Activated T-cell treated with anti-CD3 and anti-CD28 coated beads for 4 hours (primary cell): ENCODE results near the gene PALS2.

Experiments
- DNase-seq: peaks from one replicate; pipeline ENCODE4 v3.0.0-alpha.2; 2020

The PALS2 gene

GRCh38 chr7:24572997-24573553 lies at the start of gene PALS2:
Gene PALS2, plus strand, starts transcription at chr7:24573452. Its CDS starts 50,216 bp downstream, at chr7:24623668.
- peak; percentile 72 for DNase-seq

- DNase-seq, result no peak
Observed at GRCh38 chr7:24531255-24531654, 42.0 kb upstream of the PALS2 start.

- no peak for DNase-seq
Observed at GRCh38 chr7:24536682-24537081, 36.6 kb upstream of the PALS2 start.

- DNase-seq, result no peak
Observed at GRCh38 chr7:24540956-24541355, 32.3 kb upstream of the PALS2 start.

- no peak for DNase-seq
Observed at GRCh38 chr7:24545215-24545614, 28.0 kb upstream of the PALS2 start.

GRCh38 chr7:24548390-24548789 lies 24.9 kb upstream of the PALS2 start:
- DNase-seq, result no peak

GRCh38 chr7:24549991-24550390 lies 23.3 kb upstream of the PALS2 start:
- no peak for DNase-seq

- no peak for DNase-seq
Observed at GRCh38 chr7:24555184-24555583, 18.1 kb upstream of the PALS2 start.

- DNase-seq, result no peak
Observed at GRCh38 chr7:24555719-24556118, 17.5 kb upstream of the PALS2 start.

GRCh38 chr7:24560772-24561171 lies 12.5 kb upstream of the PALS2 start:
- no peak for DNase-seq

- no peak for DNase-seq
Observed at GRCh38 chr7:24566274-24566673, 7.0 kb upstream of the PALS2 start.

GRCh38 chr7:24570983-24571382 lies 2.3 kb upstream of the PALS2 start:
- DNase-seq, result no peak

- DNase-seq, result no peak
Observed at GRCh38 chr7:24572016-24572392, 1.2 kb upstream of the PALS2 start.

- peak; percentile 3 for DNase-seq
Observed at GRCh38 chr7:24572393-24572996, 757 bp upstream of the PALS2 start.

- DNase-seq, result peak; percentile 25
Observed at GRCh38 chr7:24573554-24574338, 494 bp downstream of the PALS2 start.

GRCh38 chr7:24574386-24574785 lies 1.1 kb downstream of the PALS2 start:
- DNase-seq, result no peak

GRCh38 chr7:24574950-24575349 lies 1.7 kb downstream of the PALS2 start:
- DNase-seq, result no peak

- DNase-seq, result no peak
Observed at GRCh38 chr7:24576171-24577025, 3.1 kb downstream of the PALS2 start.

GRCh38 chr7:24578052-24578451 lies 4.8 kb downstream of the PALS2 start:
- no peak for DNase-seq

- DNase-seq, result no peak
Observed at GRCh38 chr7:24580283-24580946, 7.2 kb downstream of the PALS2 start.

- no peak for DNase-seq
Observed at GRCh38 chr7:24582166-24582565, 8.9 kb downstream of the PALS2 start.

- peak; percentile 25 for DNase-seq
Observed at GRCh38 chr7:24587853-24588252, 14.6 kb downstream of the PALS2 start.

GRCh38 chr7:24591152-24591551 lies 17.9 kb downstream of the PALS2 start:
- DNase-seq, result no peak
